HCT116 (cell line): Measurements from ENCODE around the gene UQCRQ. TPM values are rescaled to one million over a fixed set of nuclear protein-coding genes. Genes with fewer than 3 reads are reported as not detected.
A peak's percentile ranks its signal among the peaks of the same experiment; 100 is the strongest.

Experiments
- ATAC-seq: fragments of 200-7000 bp; cut with Tn5 transposase; 2 replicates; pipeline ENCODE4 v1.9.1; 2020; ENCODE audit warnings: mild to moderate bottlenecking, moderate library complexity
- BruUV-seq: library from RNA; stranded (reverse); fragments of 400-500 nt; replicated peaks from 2 replicates; lab custom pipeline; 2021; lab: Mats Ljungman, UMichigan
- CTCF ChIA-PET: fragments of 300-600 bp; sonication (Branson Sonifier 250); formaldehyde crosslinking; loops from one replicate; lab custom pipeline; 2021; ENCODE audit warnings: antibody characterized with exemption; lab: Charles Lee
- POLR2A ChIA-PET: fragments of 300-600, 350-600 bp; sonication (Branson Sonifier 250); formaldehyde crosslinking; loops from one replicate; lab custom pipeline; 2021; ENCODE audit warnings: antibody characterized with exemption; lab: Charles Lee
- RAD21 ChIA-PET, 2 experiments: fragments of 300-600 bp; sonication (Branson Sonifier 250); formaldehyde crosslinking; loops; one replicate each; lab custom pipeline; 2023; ENCODE audit warnings: low total read pairs in 2 of 2; ENCODE audit not compliant: uncharacterized antibody in 2 of 2, unreplicated experiment in 2 of 2, low non-redundant PET in 1 of 2; lab: Charles Lee
- DNase-seq: peaks from one replicate; pipeline ENCODE4 v3.0.0-alpha.2; 2010; ENCODE audit warnings: low read depth, low spot score
- H2AFZ ChIP-seq: fragments of 200-600 bp; shearing (Covaris generic), sonication (generic); 2 replicates; pipeline ENCODE4 v1.6.1; 2017; ENCODE audit warnings: low read depth, mixed run types, mixed read lengths, antibody characterized with exemption, low read length; ENCODE audit not compliant: poor library complexity, severe bottlenecking
- H3K27ac ChIP-seq: 2 replicates; pipeline ENCODE4 v1.5.1; 2012; ENCODE audit warnings: low read depth, low read length
- H3K27me3 ChIP-seq: fragments of 200-600 bp; sonication (generic); 2 replicates; pipeline ENCODE4 v1.6.1; 2016; ENCODE audit warnings: mixed run types, low read length, mixed read lengths; ENCODE audit not compliant: insufficient read depth
- H3K36me3 ChIP-seq, 2 experiments: fragments of 200-500 bp in 1 of 2; fragments of 200-600 bp in 1 of 2; sonication (Bioruptor generic) in 1 of 2; sonication (generic) in 1 of 2; 2 replicates each; pipeline versions ENCODE4 v1.5.1 to v1.6.1; 2014 to 2016; ENCODE audit warnings: low read length in 2 of 2, inconsistent platforms in 1 of 2, mixed read lengths in 1 of 2, mixed run types in 1 of 2; ENCODE audit not compliant: insufficient read depth in 2 of 2, control insufficient read depth in 1 of 2
- H3K4me1 ChIP-seq, 2 experiments: fragments of 200-600 bp in 1 of 2; sonication (generic) in 1 of 2; 2 replicates each; pipeline versions ENCODE4 v1.5.1 to v1.6.1; 2012 to 2017; ENCODE audit warnings: low read length in 2 of 2, inconsistent platforms in 1 of 2, mild to moderate bottlenecking in 1 of 2, mixed read lengths in 1 of 2, mixed run types in 1 of 2, moderate library complexity in 1 of 2; ENCODE audit not compliant: insufficient read depth in 2 of 2, control insufficient read depth in 1 of 2
- H3K4me2 ChIP-seq: fragments of 200-600 bp; sonication (generic); 2 replicates; pipeline ENCODE4 v1.6.1; 2017; ENCODE audit warnings: mixed run types, low read length, mixed read lengths
- H3K4me3 ChIP-seq, 2 experiments: fragments of 200-600 bp in 1 of 2; sonication (generic) in 1 of 2; replicated peaks in 1 of 2; 2 replicates each; pipeline ENCODE4 v1.5.1; 2011 to 2016; ENCODE audit warnings: low read length in 2 of 2, control low read depth in 1 of 2, low read depth in 1 of 2, mild to moderate bottlenecking in 1 of 2, mixed read lengths in 1 of 2, mixed run types in 1 of 2
- H3K79me2 ChIP-seq: fragments of 200-600 bp; sonication (generic); 2 replicates; pipeline ENCODE4 v1.6.1; 2017; ENCODE audit warnings: mild to moderate bottlenecking, mixed run types, low read length, moderate library complexity, mixed read lengths; ENCODE audit not compliant: insufficient read depth
- H3K9ac ChIP-seq: fragments of 200-600 bp; sonication (generic); 2 replicates; pipeline ENCODE4 v1.6.1; 2016; ENCODE audit warnings: low read length, mixed read lengths
- H3K9me2 ChIP-seq: fragments of 200-600 bp; sonication (generic), shearing (Covaris generic); 2 replicates; pipeline ENCODE4 v1.6.1; 2017; ENCODE audit warnings: mixed run types, mild to moderate bottlenecking, moderate library complexity; ENCODE audit not compliant: insufficient read depth
- H3K9me3 ChIP-seq, 2 experiments: fragments of 200-500 bp in 1 of 2; fragments of 200-600 bp in 1 of 2; sonication (Bioruptor generic) in 1 of 2; sonication (generic) in 1 of 2; 2 replicates each; pipeline ENCODE4 v1.6.1; 2014 to 2017; ENCODE audit warnings: low read length in 2 of 2, mixed read lengths in 2 of 2, inconsistent platforms in 1 of 2, low read depth in 1 of 2, mild to moderate bottlenecking in 1 of 2, mixed run types in 1 of 2, moderate library complexity in 1 of 2; ENCODE audit not compliant: control insufficient read depth in 1 of 2, insufficient read depth in 1 of 2
- H4K20me1 ChIP-seq: fragments of 200-600 bp; sonication (generic), shearing (Covaris generic); 2 replicates; pipeline ENCODE4 v1.6.1; 2017; ENCODE audit warnings: mixed run types, mild to moderate bottlenecking, moderate library complexity; ENCODE audit not compliant: insufficient read depth
- ATF3 ChIP-seq: IDR thresholded peaks from 2 replicates; pipeline ENCODE4 v1.6.1; 2012
- CBX3 ChIP-seq: IDR thresholded peaks from 2 replicates; pipeline ENCODE4 v1.6.1; 2012; ENCODE audit warnings: low read depth
- CEBPB ChIP-seq: IDR thresholded peaks from 2 replicates; pipeline ENCODE4 v1.6.1; 2012; ENCODE audit warnings: low read depth
- EGR1 ChIP-seq: IDR thresholded peaks from 2 replicates; pipeline ENCODE4 v1.6.1; 2012; ENCODE audit warnings: low read depth
- ELF1 ChIP-seq: IDR thresholded peaks from 2 replicates; pipeline ENCODE4 v1.6.1; 2012; ENCODE audit warnings: low read depth, borderline replicate concordance
- EZH2 ChIP-seq: fragments of 200-600 bp; sonication (generic); IDR thresholded peaks from 2 replicates; pipeline ENCODE4 v1.6.1; 2017; ENCODE audit warnings: antibody characterized with exemption, mixed run types
- JUND ChIP-seq: IDR thresholded peaks from 2 replicates; pipeline ENCODE4 v1.6.1; 2012
- MAX ChIP-seq: IDR thresholded peaks from 2 replicates; pipeline ENCODE4 v1.6.1; 2012
- POLR2A ChIP-seq: IDR thresholded peaks from 2 replicates; pipeline ENCODE4 v1.7.0; 2011; ENCODE audit warnings: borderline replicate concordance; ENCODE audit not compliant: insufficient read depth, insufficient read length; ENCODE audit errors: extremely low read depth
- POLR2AphosphoS5 ChIP-seq: IDR thresholded peaks from 2 replicates; pipeline ENCODE4 v1.6.1; 2011; ENCODE audit warnings: mild to moderate bottlenecking, low read depth, low read length, moderate library complexity
- RAD21 ChIP-seq: IDR thresholded peaks from 2 replicates; pipeline ENCODE4 v1.6.1; 2012; ENCODE audit warnings: low read depth, mild to moderate bottlenecking
- SIN3A ChIP-seq: IDR thresholded peaks from 2 replicates; pipeline ENCODE4 v1.6.1; 2012; ENCODE audit warnings: low read depth
- SP1 ChIP-seq: IDR thresholded peaks from 2 replicates; pipeline ENCODE4 v1.6.1; 2012; ENCODE audit warnings: low read depth
- SRF ChIP-seq: IDR thresholded peaks from 2 replicates; pipeline ENCODE4 v1.6.1; 2012; ENCODE audit warnings: low read depth
- TCF7L2 ChIP-seq: IDR thresholded peaks from 2 replicates; pipeline ENCODE4 v1.7.0; 2011; ENCODE audit warnings: borderline replicate concordance, inconsistent platforms; ENCODE audit not compliant: insufficient read depth, insufficient read length; ENCODE audit errors: extremely low read depth
- YY1 ChIP-seq: IDR thresholded peaks from 2 replicates; pipeline ENCODE4 v1.6.1; 2011; ENCODE audit warnings: low read length, low read depth, moderate library complexity, mild to moderate bottlenecking; ENCODE audit not compliant: insufficient replicate concordance; ENCODE audit errors: extremely low read depth
- ZBTB33 ChIP-seq: IDR thresholded peaks from 2 replicates; pipeline ENCODE4 v1.6.1; 2011; ENCODE audit warnings: mild to moderate bottlenecking, low read length, moderate library complexity; ENCODE audit not compliant: insufficient replicate concordance; ENCODE audit errors: extremely low read depth
- intact Hi-C: fragments of 100-400 bp; cut with micrococcal nuclease; formaldehyde crosslinking; loops from 2 replicates; pipeline ENCODE4 v1.10.0; 2022
- total RNA-seq: library from RNA; stranded (reverse); gene quantifications from one replicate; pipeline ENCODE4 v1.2.1, GENCODE V29; 2021; ENCODE audit not compliant: unreplicated experiment
- TF ChIP-seq, protein P1 (sequence below), 3 experiments: fragments of 200-600 bp in 1 of 3; sonication (generic) in 1 of 3; IDR thresholded peaks in 2 of 3; conservative IDR thresholded peaks in 1 of 3; 2 replicates each; pipeline ENCODE4 v1.5.1; 2012 to 2017; ENCODE audit warnings: low read depth in 2 of 3, low read length in 2 of 3, antibody characterized with exemption in 1 of 3, borderline replicate concordance in 1 of 3, control low read depth in 1 of 3, mild to moderate bottlenecking in 1 of 3, mixed read lengths in 1 of 3, mixed run types in 1 of 3, moderate library complexity in 1 of 3; ENCODE audit not compliant: insufficient read depth in 1 of 3

UQCRQ gene
- total RNA-seq, 1 experiment from 2014 or later: 528 TPM

GRCh38 chr5:132866342-132867045 is at the start of gene UQCRQ, which contains the start of gene GDF9 (continued):
- TF ChIP-seq EZH2: no peak
- TF ChIP-seq POLR2A: peak; percentile 87
- TF ChIP-seq SP1: peak; percentile 90
- TF ChIP-seq ATF3: no peak
- TF ChIP-seq POLR2AphosphoS5: peak; percentile 95
- TF ChIP-seq JUND: peak; percentile 82
- no peak for TF ChIP-seq YY1

- Histone ChIP-seq H3K4me2 (no peak overlapping the region), H3K27me3 (no peaks in the 10 kb centered on the region), H3K9ac (no peak overlapping the region), H3K79me2 (no peaks in the 10 kb centered on the region), H3K36me3 (no peaks in the 10 kb centered on the region), H3K9me3 (no peaks in the 10 kb centered on the region), H3K4me1 (peaks cover 0 to 18% of the 10 kb centered on the region in 2 experiments; a peak in 3 of 4 replicates), H2AFZ (no peak overlapping the region), H3K4me3 (no peak overlapping the region), H3K9me2 (no peaks in the 10 kb centered on the region), H3K27ac (no peak overlapping the region), H4K20me1 (no peaks in the 10 kb centered on the region)
- ATAC-seq (no peak), DNase-seq (no peak)
- POLR2A ChIA-PET: no interaction called here
- BruUV-seq: no TSS peak
- TF ChIP-seq ZBTB33 (no peak), JUND (no peak), CEBPB (no peak), MAX (no peak), ELF1 (no peak), EGR1 (no peak), SP1 (no peak), SIN3A (no peak), RAD21 (no peak), TCF7L2 (no peak), POLR2A (no peak), ATF3 (no peak), CBX3 (no peak), SRF (no peak)
- TF ChIP-seq, protein P1, sequence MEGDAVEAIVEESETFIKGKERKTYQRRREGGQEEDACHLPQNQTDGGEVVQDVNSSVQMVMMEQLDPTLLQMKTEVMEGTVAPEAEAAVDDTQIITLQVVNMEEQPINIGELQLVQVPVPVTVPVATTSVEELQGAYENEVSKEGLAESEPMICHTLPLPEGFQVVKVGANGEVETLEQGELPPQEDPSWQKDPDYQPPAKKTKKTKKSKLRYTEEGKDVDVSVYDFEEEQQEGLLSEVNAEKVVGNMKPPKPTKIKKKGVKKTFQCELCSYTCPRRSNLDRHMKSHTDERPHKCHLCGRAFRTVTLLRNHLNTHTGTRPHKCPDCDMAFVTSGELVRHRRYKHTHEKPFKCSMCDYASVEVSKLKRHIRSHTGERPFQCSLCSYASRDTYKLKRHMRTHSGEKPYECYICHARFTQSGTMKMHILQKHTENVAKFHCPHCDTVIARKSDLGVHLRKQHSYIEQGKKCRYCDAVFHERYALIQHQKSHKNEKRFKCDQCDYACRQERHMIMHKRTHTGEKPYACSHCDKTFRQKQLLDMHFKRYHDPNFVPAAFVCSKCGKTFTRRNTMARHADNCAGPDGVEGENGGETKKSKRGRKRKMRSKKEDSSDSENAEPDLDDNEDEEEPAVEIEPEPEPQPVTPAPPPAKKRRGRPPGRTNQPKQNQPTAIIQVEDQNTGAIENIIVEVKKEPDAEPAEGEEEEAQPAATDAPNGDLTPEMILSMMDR (IDR thresholded peaks at IDR 0.05 in 2 of 3, conservative IDR thresholded peaks at IDR 0.05 in 1 of 3; ENCODE audit: borderline replicate concordance in 1 of 3, insufficient read depth in 1 of 3, low read depth in 2 of 3, low read length in 2 of 3): no peak
- CTCF ChIA-PET: interaction anchor here (1.2 to 1.5 kb wide), 2 partner anchors 10 to 311 kb away, joined by 3 to 8 read pairs; no protein-coding TSS in a partner anchor
- intact Hi-C loops: no loop called here
- RAD21 ChIA-PET: interaction anchor here in 1 of 2 experiments (1.2 kb wide), 1 partner anchor 290 kb away, joined by 3 read pairs; no protein-coding TSS in a partner anchor
Measured at GRCh38 chr5:132817011-132817410, 49.4 kb upstream of the UQCRQ start.
